DMS53 treated with DMSO at 0.1 percent for 48 hours (cell line): Measurements from ENCODE around the gene SEMA3E.
"Not testable (repeated sequence)": the region's sequence is repeated elsewhere in the genome, so short reads cannot be mapped to it uniquely, and the experiment has no call there.

Experiments
- DNase-seq: peaks from one replicate; lab custom pipeline; 2025; ENCODE audit not compliant: unreplicated experiment; lab: John Stamatoyannopoulos, UW

The SEMA3E gene

DNA sequence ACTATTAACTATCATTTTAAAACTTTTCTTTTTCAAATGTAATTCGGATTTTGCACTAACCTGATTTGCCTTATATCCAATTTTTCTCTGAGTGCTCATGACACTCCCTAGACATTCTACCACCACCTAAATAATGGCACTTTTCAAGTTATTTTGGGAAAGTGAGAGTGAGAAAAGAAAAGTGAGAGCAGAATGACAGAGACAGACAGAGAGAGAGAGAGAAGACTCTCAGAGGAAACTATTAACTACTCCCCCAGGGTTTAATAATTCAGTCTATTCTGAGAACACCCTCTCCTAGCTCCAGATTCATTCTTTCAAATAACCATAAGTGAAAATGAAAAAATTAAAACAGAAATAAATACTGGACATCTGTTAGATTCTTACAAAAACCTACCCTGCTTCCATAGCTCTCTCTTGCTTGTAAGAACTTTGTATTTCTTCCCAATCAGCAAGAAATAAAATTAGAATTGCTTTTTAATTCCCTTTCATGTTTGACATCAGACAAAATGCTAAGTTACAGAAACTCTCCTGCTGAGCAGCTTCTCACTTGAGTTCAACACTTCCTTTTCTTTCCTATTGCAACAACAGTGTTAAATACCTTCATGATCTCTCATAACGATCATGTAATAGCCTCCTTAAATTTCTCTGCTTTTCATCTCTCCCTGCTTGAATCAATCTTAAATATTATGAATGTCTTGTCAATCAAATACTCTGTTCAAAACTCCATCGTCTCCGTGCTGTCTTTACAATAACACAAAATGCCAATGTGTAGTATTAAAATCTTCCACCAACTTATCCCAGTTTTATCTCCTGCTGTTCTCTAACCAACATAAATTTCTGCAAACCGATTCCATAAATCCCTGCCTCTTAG, 191.7 kb downstream of the SEMA3E start:
- no peak for DNase-seq

DNA sequence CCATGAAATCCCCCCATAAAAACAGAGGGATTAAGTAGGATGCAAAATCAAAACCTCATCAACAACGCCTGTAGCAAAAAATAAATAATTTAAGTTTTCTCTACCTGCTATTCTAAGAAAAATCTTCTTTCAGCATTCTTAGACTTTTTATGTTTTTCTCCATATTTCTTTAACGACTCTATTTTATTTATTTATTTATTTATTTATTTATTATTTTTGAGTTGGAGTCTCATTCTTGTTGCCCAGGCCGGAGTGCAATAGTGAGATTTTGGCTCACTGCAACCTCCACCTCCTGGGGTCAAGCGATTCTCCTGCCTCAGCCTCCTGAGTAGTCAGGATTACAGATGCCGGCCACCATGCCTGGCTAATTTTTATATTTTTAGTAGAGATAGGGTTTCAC, 192.5 kb downstream of the SEMA3E start:
- DNase-seq, result no peak

DNA sequence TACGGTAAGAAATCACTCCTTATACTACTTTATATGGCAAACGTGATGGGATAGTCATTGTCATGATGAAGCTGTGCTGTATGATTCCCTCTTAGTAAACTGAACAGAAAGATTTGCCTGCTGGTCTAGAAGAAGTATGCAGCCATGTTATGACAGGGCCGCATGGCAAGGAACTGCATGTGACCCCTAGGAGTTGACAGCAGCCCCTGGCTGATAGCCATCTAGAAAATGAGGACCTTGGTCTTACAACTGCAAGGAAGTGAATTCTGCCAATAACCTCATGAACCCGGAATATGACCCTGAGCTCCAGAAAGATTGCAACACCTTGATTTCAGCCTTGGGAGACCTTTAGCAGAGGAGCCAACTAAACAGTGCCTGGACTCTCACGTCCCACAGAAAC, 193.3 kb downstream of the SEMA3E start:
- DNase-seq, result no peak

DNA sequence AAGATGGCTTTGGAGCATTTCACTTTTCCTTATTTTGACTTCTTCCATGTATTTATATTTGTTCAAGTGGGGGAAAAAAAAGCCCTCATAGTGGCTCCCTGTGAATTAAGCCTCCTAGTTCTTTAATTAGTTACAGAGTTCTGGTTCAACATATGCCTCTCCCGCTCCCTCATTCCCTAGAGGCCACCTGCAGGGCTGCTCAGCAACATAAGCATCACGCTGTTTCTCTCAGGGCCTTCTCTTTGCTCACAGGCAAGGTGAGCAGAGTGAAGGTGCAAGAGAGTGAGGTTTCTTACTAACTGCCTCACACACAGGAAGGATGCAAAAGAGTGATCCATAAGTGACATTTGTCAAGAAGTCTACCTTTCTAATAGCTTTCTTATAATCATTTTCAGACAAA, 196.7 kb downstream of the SEMA3E start:
- no peak for DNase-seq

DNA sequence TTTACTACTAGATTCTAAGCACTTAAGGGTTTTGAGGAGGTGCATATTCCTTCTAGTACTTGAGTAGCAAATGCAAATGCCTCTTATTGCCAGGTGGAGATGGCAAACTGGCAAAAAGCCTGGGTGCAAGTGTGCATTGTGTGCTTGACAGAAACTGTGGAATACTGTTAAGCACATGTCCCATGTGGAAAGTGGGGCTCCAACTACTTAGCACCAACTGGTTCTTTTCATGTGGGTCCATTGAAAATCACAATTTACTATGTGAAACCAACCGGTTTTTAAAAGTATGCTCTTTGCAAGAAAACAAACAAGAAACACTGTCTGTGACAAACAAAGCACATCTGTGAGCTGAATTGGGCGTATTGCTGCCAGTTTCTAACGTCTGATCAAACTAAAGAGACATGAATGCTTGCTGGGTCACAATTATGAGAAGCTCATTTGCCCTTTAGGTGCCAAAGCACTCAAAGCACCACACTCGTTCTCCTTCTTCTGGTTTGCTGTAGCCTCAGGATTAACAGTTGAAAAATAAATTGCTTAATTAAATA, 197.4 kb downstream of the SEMA3E start:
- peak; percentile 8 for DNase-seq

DNA sequence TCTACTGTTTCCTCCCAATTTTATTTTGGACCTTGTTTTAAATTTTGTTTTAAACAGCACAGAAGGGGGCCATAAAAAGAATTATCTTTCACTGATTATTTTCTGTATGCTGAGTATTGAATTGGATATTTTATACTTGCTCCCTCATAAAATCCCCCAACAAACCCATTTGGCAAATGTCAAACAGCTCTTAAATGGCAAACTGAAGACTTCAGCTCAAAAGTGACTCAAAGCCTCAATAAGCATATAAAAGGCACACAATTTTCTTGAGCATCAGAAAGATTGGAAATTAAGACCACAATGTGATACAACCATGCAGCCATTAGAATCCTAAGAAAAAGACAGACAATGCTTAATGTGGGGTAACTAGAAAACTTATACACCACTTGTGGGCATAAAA, 199.2 kb downstream of the SEMA3E start:
- DNase-seq, result no peak

DNA sequence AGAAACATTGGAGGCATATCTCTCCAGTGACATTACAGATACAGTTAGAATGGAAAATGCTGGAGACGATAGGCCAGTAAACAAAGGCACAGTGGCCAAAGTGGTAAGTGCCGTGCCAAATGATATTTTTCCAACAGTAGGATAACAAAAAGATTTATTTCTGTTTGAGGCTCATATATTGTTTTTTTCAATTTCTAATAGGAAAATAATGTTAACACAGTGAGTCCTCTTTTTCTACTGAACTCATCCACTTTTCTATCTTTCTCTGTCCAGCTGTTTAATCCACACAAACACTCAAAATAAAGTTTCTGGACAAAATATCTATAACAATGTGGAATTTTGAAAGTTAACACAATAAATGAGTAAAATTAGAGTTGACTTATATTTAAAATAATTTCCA, 201.3 kb downstream of the SEMA3E start:
- no peak for DNase-seq

DNA sequence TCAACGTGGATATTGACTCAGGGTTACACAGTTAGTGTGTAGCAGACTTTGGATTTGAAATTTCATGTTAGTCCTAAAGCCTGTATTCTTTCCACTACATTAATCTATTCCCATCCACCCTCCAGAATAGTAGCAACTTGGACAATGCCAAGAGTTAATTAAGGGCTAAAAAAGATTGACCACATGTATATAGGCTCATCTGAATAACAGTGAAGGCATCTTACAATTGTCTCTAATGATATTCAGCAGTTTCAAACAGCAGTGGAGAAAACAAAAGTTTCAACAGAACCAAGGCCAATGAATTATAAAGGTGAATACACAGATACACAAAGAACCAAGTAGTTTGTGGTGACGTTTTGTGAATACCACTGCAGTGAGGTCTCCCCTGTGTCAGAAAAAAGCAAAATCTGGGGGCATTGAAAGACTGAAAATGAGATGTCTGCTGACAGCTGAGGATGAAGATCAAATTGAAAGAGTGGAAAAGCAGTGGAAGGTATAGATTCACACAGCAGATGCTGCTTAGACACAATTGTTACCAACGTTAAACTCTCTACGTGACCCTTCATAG, 202.8 kb downstream of the SEMA3E start:
- DNase-seq, result no peak

DNA sequence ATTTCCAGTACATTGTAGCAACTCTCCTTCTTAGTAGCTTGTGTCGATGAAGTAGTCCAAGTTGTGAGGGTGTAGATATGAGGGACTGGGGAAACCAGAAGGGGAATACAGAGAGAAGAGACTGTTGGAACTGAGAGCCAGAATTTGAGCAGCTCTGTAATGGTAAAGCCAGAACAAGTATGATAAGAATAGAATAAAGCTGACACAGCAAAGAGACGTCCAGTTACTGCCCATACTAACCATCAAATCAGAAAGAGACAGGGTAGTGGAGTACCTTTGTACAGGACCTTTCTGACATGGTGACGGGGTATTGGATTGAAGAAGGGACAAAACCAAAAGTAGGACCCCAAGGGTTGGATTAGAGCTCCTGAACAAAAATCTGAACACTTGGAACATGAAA, 206.0 kb downstream of the SEMA3E start:
- no peak for DNase-seq

DNA sequence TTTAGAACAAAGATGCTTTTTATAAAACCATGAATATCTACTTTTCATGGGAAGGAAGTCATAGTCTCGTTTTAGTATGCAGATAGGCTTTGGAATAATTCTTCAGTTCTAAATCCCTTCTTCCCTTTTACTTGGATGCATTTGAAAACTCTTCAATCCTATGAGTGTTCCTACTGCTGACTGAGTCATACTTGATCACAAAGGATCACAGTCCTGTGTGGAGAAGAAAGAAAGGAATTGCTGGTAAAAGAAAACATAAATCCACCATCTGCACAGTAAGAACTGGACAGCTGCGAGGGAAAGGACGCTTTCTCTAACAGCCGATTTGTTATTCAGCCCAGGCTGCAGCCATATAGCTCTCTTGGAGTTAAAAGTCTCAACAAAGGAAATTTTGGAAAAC, 209.9 kb downstream of the SEMA3E start:
- DNase-seq, result no peak

DNA sequence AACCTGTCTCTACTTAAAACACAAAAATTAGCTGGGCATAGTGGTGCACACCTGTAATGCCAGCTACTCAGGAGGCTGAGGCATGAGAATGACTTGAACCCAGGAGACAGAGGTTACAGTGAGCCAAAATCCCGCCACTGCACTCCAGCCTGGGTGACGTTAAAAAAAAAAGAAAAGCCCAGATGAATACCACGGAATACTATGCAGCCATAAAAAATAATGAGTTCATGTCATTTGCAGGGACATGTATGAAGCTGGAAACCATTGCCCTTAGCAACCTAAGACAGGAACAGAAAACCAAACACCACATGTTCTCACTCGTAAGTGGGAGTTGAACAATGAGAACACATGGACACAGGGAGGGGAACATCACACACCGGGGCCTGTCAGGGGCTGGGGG, 218.7 kb downstream of the SEMA3E start:
- not testable (repeated sequence) for DNase-seq

DNA sequence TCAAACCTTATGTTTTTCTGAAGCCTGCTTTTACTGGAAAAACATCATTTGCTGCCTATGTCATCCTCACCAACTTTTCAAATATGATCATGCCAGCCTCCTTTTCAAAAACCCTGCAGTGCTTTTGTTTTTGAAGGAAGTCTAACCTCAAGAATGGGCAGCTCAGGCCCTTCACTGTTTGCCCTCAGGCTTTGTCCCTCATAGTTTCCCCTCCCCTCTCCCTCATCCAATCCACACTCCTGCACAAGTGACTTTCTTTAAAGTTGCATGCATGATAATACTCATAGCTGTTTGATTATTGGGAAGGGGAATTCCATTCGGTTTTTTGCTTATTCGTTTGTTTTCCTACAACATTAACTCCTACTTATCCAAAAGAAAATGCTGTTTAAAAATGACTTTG, 219.4 kb downstream of the SEMA3E start:
- DNase-seq, result no peak

DNA sequence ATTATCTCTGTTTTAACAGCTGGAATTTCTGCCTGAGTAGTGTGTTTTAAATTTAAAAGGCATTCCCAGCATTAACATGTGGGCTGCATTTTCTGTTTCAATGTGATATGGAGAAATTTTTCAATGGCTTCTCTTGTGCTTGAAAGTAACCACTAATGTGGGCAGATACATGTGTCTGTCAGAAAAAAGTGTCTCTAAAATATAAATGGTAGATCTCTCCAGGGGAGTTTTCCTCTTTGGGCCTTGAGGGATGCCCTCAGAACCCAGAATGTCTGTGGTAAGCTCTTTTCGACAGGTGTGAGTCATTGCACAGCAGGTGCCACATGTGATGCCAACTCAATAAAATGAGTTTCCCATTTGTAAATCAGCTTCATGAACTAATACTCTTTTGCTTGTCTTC, 221.1 kb downstream of the SEMA3E start:
- DNase-seq, result peak; percentile 31

DNA sequence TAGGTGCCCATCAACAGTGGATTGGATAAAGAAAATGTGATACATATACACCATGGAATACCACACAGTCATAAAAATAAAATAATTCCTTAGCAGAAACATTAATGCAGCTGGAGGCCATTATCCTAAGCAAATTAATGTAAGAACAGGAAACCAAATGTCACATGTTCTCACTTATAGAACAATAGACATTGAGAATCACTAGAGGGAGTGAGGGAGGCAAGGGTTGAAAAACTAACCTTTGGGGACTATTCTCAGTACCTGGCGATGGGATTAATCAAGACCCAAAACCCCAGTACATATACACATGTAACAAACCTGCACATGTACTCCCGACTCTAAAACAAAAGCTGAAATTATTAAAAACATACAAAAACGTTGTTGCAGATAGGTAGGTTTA, 222.6 kb downstream of the SEMA3E start:
- no peak for DNase-seq

DNA sequence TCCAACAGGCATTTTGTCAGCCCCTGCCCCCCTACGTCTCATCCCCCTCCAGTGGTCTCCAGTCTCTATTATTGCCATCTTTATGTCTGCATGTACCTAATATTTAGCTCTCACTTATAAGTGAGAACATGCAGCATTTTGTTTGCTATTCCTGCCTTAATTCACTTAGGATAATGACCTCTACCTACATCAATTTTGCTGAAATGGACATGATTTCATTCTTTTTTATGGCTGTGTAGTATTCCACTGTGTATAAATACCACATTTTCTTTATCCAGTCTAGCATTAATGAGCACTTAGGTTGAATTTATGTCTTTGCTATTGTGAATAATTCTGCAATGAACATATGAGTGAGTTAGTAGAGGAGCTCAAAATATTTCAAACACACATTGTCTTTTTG, 229.9 kb downstream of the SEMA3E start:
- DNase-seq, result no peak

DNA sequence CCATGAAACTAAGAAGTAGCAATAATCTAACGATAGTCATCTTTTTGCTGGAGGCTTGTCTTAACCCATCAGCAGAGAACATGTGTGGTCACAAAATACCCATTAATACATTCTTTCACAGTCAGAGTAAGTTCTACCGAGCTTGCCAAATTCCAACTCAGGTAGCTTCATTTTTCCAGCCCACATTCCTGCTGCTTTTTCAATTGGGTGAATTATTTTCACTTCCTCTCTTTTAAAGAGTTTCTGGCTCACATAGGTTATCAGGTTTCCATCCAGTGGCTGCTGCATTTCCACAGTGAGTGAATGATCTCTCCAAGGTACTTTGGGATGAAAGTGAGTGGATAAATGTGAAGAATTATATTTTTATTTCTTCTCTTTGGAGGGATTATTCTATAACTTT, 233.1 kb downstream of the SEMA3E start:
- DNase-seq, result no peak

DNA sequence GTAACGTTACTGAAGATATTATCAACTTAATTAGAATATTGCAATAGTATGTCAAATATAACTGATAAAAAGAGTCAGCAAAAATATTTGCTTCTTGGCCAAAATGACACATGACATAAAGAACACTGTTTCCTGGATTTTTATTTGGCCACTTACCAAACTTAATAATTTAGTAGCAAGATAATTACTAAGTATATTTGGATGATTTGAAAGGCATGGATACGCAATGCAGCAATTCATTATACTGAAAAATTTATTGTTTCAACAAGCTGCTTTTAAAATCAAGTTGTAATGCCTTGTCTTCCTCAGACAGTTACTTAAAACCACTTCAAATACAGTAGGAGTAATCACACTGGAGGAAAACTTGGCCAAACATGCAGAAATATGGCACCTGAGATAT, 234.0 kb downstream of the SEMA3E start:
- no peak for DNase-seq

DNA sequence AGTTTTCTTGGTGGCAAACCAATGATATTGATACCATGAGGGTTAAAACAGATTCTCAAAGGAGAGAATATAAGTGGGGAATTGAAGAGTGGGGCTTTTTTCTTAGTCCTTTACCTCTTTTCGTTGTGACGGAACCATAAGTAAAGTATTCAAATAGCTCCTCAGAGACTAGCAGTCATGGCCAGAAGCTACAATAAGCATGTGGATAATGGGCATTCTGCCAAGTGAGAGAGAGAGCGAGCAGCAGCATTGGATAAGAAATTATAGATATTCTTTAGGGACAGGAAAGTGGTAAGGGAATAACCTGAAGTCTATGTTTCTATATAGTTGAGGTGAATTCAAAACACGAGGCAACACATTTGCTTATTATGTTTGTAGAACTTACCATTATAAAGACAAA, 235.1 kb downstream of the SEMA3E start:
- no peak for DNase-seq

DNA sequence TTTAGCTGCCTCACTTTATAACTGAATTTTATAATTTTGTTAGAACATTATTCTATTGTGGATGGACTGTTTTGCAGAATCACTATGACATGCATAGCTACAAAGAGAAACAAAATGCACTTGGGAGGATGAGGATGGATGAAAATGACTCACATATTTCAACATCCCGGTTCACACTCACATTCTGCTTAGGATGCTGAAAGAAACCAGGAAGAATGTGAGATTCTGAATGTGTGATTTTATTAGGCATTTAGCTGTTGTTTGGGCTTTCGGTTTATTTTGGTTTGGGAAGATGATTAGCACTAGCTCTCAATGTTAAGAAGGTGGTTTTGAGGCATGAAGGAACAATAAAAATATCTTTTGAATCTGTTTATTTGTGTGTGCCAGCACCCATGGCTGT, 235.5 kb downstream of the SEMA3E start:
- DNase-seq, result no peak

DNA sequence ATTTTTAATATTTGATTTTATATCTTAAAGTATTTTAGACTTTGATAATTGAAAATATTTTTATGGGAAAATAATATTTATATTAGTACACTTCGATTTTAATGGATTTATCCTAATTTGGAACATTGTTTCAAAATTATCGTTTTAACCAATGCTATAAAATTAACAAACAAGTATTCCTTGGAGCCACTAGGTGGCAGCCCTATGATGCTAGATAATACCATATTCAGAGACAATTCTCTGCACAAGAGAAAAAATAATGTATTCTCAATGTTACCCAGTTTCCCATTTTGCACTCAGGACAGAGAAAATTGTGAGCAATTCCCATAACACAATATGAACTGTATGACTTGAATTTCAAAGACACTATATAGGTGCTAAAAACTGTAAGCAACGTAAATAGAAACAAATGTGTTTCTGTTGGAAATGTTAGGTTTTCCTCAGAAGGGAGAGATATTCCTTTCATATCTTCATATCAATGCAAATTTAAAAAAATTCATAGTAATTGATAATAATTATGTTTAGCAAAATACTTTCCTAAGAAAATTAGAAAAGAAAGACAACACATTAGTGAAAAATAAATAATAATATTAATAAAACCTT, 237.8 kb downstream of the SEMA3E start:
- DNase-seq, result peak; percentile 84

DNA sequence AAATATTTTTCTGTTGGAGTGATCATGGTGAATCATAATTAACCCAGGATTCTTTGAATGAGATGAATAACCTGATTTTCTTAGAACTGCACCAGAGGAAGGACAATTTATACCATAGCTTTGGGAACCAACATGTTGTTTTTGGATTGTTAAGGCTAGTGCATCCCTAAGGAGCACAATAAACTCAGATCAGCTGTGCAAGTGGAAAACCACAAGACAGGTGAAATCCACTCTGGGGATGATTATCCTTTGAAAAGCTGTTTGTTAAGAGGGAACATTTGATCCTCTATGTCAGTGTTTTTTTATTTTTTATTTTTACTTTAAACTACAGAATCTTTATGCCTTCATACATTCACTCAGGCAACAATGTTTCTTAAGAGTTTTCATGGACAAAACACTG, 254.2 kb downstream of the SEMA3E start:
- DNase-seq, result no peak

DNA sequence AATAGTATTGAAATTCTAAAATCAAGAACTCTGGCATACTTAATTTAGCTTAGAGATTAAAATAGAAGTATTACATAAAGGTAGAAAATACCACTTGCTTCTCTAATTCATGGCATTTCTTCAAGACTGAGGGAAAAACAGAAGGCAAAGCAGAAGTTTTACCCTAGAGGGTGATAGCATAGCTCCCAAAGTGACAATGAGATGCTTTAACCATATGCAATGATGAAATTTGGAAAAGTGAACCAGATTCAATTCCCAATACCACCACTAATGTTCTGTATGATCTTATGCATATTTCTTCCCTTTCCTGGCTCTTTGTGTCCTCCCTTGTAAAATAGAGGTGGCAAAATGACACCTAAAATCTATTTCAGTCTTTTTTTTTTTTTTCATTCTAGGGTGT, 260.5 kb downstream of the SEMA3E start:
- no peak for DNase-seq
